Calu3 (cell line): ENCODE data around the gene MIB1. TPM values are rescaled to one million over a fixed set of nuclear protein-coding genes. Genes with fewer than 3 reads are reported as not detected.

Experiments used
- BruUV-seq: library from RNA; stranded (reverse); fragments of 400-500 nt; replicated peaks from 2 replicates; lab custom pipeline; 2021; lab: Mats Ljungman, UMichigan
- CTCF ChIA-PET: fragments of 300-600 bp; sonication (Branson Sonifier 250); formaldehyde crosslinking; loops from one replicate; lab custom pipeline; 2022; ENCODE audit warnings: antibody characterized with exemption; lab: Charles Lee
- DNase-seq: peaks from one replicate; pipeline ENCODE4 v3.0.0; 2022
- H3K27ac Mint-ChIP-seq: one replicate; pipeline ENCODE4 v1.8.0; 2022; ENCODE audit warnings: mixed read lengths; ENCODE audit not compliant: unreplicated experiment
- H3K27me3 Mint-ChIP-seq: one replicate; pipeline ENCODE4 v1.8.0; 2022; ENCODE audit warnings: mixed read lengths; ENCODE audit not compliant: unreplicated experiment
- H3K36me3 Mint-ChIP-seq: one replicate; pipeline ENCODE4 v1.8.0; 2022; ENCODE audit warnings: mild to moderate bottlenecking, moderate library complexity, mixed read lengths; ENCODE audit not compliant: insufficient read depth, unreplicated experiment
- H3K4me1 Mint-ChIP-seq: one replicate; pipeline ENCODE4 v1.8.0; 2022; ENCODE audit warnings: mild to moderate bottlenecking, low read depth, mixed read lengths; ENCODE audit not compliant: unreplicated experiment
- H3K4me3 Mint-ChIP-seq: one replicate; pipeline ENCODE4 v1.8.0; 2022; ENCODE audit warnings: mild to moderate bottlenecking, low read depth, moderate library complexity, mixed read lengths; ENCODE audit not compliant: unreplicated experiment
- H3K9me3 Mint-ChIP-seq: one replicate; pipeline ENCODE4 v1.8.0; 2022; ENCODE audit warnings: low read depth, mixed read lengths; ENCODE audit not compliant: unreplicated experiment
- CTCF ChIP-seq: fragments of 200-600 bp; IDR thresholded peaks from one replicate; pipeline ENCODE4 v1.8.0; 2022; ENCODE audit warnings: antibody characterized with exemption; ENCODE audit not compliant: unreplicated experiment
- intact Hi-C: fragments of 100-400 bp; cut with micrococcal nuclease; formaldehyde crosslinking; loops from one replicate; pipeline ENCODE4 v1.10.0; 2022; ENCODE audit not compliant: unreplicated experiment
- total RNA-seq: library from RNA; stranded (reverse); gene quantifications from 2 replicates; pipeline ENCODE4 v1.2.3, GENCODE V29; 2022

MIB1 gene
- total RNA-seq, 1 experiment from 2014 or later: 33.6 TPM

DNA sequence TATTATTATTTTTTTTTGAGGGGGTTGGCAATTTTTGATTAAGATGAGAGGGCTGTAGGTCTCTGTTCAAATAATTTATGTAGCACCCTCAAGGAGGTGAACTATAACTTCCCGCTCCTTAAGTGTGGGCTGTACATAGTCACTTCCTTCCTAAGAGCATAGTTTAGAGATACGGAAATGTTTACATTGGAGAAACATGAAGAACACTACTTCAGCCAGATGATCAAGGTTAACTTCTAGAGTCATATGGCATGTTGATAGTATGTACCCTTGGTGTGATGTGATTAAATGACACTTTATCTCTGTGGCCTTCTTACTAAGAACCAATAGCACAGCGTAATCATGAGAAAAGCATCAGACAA is 93.7 kb downstream of the MIB1 start:
- Mint-ChIP-seq H3K36me3 (no peaks in the 10 kb centered on the region), H3K9me3 (no peaks in the 10 kb centered on the region), H3K4me1 (no peaks in the 10 kb centered on the region), H3K4me3 (no peak overlapping the region), H3K27ac (no peak overlapping the region), H3K27me3 (no peaks in the 10 kb centered on the region)
- intact Hi-C loops: no loop called here
- CTCF ChIA-PET: no interaction called here
- TF ChIP-seq CTCF: no peak
- no TSS peak for BruUV-seq
- DNase-seq: no peak

- H3K4me1 Mint-ChIP-seq: no peaks in the 10 kb centered on the region
- intact Hi-C loops: no loop called here
- peaks cover 24% of the 10 kb centered on the region for H3K36me3 Mint-ChIP-seq
- no peak overlapping the region for H3K27ac Mint-ChIP-seq
- DNase-seq: no peak
- H3K4me3 Mint-ChIP-seq: no peak overlapping the region
- H3K27me3 Mint-ChIP-seq: no peaks in the 10 kb centered on the region
- CTCF ChIA-PET: no interaction called here
- no peaks in the 10 kb centered on the region for H3K9me3 Mint-ChIP-seq
- TF ChIP-seq CTCF: no peak
- BruUV-seq: no TSS peak
Observed at GRCh38 chr18:21841570-21841969, 101.0 kb downstream of the MIB1 start.

DNA sequence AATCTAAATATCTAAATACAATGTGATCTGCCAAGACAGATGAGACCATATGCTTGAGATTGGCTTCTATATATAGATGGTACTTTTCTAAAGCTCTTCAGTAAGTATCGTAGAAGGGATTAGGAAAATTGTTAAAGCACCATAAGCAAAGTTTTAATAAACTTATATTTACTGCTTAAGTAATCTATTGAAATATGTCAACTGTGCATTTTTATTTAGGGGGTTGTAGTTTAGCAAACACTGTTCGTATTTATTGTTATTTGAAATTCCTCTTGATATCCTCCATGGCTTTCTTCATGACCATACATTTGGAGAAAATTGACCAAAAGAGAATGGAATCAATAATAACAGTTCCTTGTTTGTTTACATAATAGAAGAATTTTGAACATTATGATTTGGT is 102.7 kb downstream of the MIB1 start:
- BruUV-seq: no TSS peak
- H3K36me3 Mint-ChIP-seq: peaks cover 24% of the 10 kb centered on the region

GRCh38 chr18:21851327-21851961 is 110.9 kb downstream of the MIB1 start:
- Mint-ChIP-seq H3K27ac (no peak overlapping the region), H3K4me1 (no peaks in the 10 kb centered on the region), H3K9me3 (no peaks in the 10 kb centered on the region), H3K36me3 (no peaks in the 10 kb centered on the region), H3K27me3 (no peaks in the 10 kb centered on the region), H3K4me3 (no peak overlapping the region)
- TF ChIP-seq CTCF: no peak
- DNase-seq: no peak
- CTCF ChIA-PET: no interaction called here
- intact Hi-C loops: loop anchor here (2.0 kb wide), 2 partner anchors 67 to 363 kb away; no protein-coding TSS in a partner anchor
- no TSS peak for BruUV-seq

More for the DNA sequence above, 102.7 kb downstream of the MIB1 start:
- CTCF ChIA-PET: no interaction called here
- Mint-ChIP-seq H3K4me1 (no peaks in the 10 kb centered on the region), H3K9me3 (no peaks in the 10 kb centered on the region), H3K27me3 (no peaks in the 10 kb centered on the region), H3K27ac (no peak overlapping the region), H3K4me3 (no peak overlapping the region)
- no peak for DNase-seq
- intact Hi-C loops: no loop called here
- no peak for TF ChIP-seq CTCF
